ENCODE measurements around the gene PTGFR. TPM values are rescaled to one million over a fixed set of nuclear protein-coding genes. Genes with fewer than 3 reads are reported as not detected.

The PTGFR gene
- total RNA-seq: 15.9 and 18.5 TPM in 2 replicates
- 0.92 TPM for polyA plus RNA-seq (2012)

GRCh38 chr1:78490861-78491450 is at the start of gene PTGFR:
PTGFR (plus strand) TSS chr1:78490974; CDS start chr1:78492744, 1,770 bp downstream.
- DNase-seq (ENCODE audit: low read depth): peak; percentile 76

- DNase-seq (ENCODE audit: low read depth): peak; percentile 30
Observed at GRCh38 chr1:78441921-78442320, 48.9 kb upstream of the PTGFR start.

GRCh38 chr1:78447086-78447485 is 43.7 kb upstream of the PTGFR start:
- DNase-seq (ENCODE audit: low read depth): no peak

GRCh38 chr1:78464449-78464891 is 26.3 kb upstream of the PTGFR start:
- DNase-seq (ENCODE audit: low read depth): no peak

- DNase-seq (ENCODE audit: low read depth): no peak
Observed at GRCh38 chr1:78465143-78465542, 25.6 kb upstream of the PTGFR start.

GRCh38 chr1:78468521-78468920 is 22.3 kb upstream of the PTGFR start:
- DNase-seq (ENCODE audit: low read depth): no peak

- no peak for DNase-seq (ENCODE audit: low read depth)
Observed at GRCh38 chr1:78469576-78469975, 21.2 kb upstream of the PTGFR start.

- DNase-seq (ENCODE audit: low read depth): no peak
Observed at GRCh38 chr1:78471890-78472620, 18.7 kb upstream of the PTGFR start.

GRCh38 chr1:78472851-78473496 is 17.8 kb upstream of the PTGFR start:
- no peak for DNase-seq (ENCODE audit: low read depth)

- DNase-seq (ENCODE audit: low read depth): no peak
Observed at GRCh38 chr1:78474092-78474491, 16.7 kb upstream of the PTGFR start.

GRCh38 chr1:78475888-78476610 is 14.7 kb upstream of the PTGFR start:
- no peak for DNase-seq (ENCODE audit: low read depth)

- peak; percentile 72 for DNase-seq (ENCODE audit: low read depth)
Observed at GRCh38 chr1:78483903-78484302, 6.9 kb upstream of the PTGFR start.

GRCh38 chr1:78491451-78492071 is 787 bp downstream of the PTGFR start:
- peak; percentile 86 for DNase-seq (ENCODE audit: low read depth)

GRCh38 chr1:78492386-78492950 is 1.7 kb downstream of the PTGFR start:
- DNase-seq (ENCODE audit: low read depth): no peak

GRCh38 chr1:78493451-78493850 is 2.7 kb downstream of the PTGFR start:
- DNase-seq (ENCODE audit: low read depth): no peak

GRCh38 chr1:78497201-78497600 is 6.4 kb downstream of the PTGFR start:
- no peak for DNase-seq (ENCODE audit: low read depth)

GRCh38 chr1:78500529-78500928 is 9.8 kb downstream of the PTGFR start:
- DNase-seq (ENCODE audit: low read depth): no peak

GRCh38 chr1:78501203-78501602 is 10.4 kb downstream of the PTGFR start:
- DNase-seq (ENCODE audit: low read depth): no peak

- no peak for DNase-seq (ENCODE audit: low read depth)
Observed at GRCh38 chr1:78511334-78511733, 20.6 kb downstream of the PTGFR start.

GRCh38 chr1:78516716-78517115 is 25.9 kb downstream of the PTGFR start:
- no peak for DNase-seq (ENCODE audit: low read depth)

GRCh38 chr1:78519446-78519845 is 28.7 kb downstream of the PTGFR start:
- peak; percentile 38 for DNase-seq (ENCODE audit: low read depth)
